OCI-LY3 (cell line): ENCODE data around the gene MUC20.

Experiments
- CTCF ChIP-seq: fragments of 200-600, 300-600 bp; sonication (generic); IDR thresholded peaks from 2 replicates; pipeline ENCODE4 v1.5.1; 2014; ENCODE audit warnings: antibody characterized with exemption, low read length, low read depth
- EZH2phosphoT487 ChIP-seq: fragments of 200-600 bp; shearing (Covaris generic); IDR thresholded peaks from 2 replicates; pipeline ENCODE4 v1.6.1; 2018; ENCODE audit warnings: antibody characterized with exemption, mixed run types, low read depth

- TF ChIP-seq CTCF, result no peak
- no peak for TF ChIP-seq EZH2phosphoT487
These were observed 41.8 kb downstream of the MUC20 start for GRCh38 chr3:195762611-195763010.
